ENCODE results near the gene BRINP3. TPM values are rescaled to one million over a fixed set of nuclear protein-coding genes. Genes with fewer than 3 reads are reported as not detected.

Gene BRINP3
- total RNA-seq, 1 experiment from 2014 or later, result 0.28 TPM

DNA sequence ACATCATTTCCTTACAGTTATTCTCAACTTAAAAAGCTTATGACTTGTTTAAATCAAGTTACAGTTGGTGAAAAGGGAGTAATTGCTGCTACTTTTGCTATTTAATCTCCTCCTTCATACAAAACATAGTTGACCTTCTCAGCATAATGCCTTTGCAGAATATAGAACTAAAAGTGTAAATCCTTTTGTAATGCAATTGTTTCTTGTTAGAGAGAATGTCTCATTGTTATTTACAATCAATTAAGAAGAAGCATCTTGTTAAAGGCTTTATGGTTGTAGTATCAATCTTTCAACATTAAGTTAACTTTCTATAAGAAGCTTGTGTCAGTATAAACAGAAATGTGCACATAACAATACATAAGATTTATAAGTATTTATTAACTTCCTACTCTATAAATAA, 360.7 kb downstream of the BRINP3 start:
- no peaks in the 10 kb centered on the region for H3K36me3 Mint-ChIP-seq
- CTCF ChIA-PET, result interaction anchor here (0.8 kb wide), 1 partner anchor 33 kb away, joined by 3 read pairs; no protein-coding TSS in a partner anchor

DNA sequence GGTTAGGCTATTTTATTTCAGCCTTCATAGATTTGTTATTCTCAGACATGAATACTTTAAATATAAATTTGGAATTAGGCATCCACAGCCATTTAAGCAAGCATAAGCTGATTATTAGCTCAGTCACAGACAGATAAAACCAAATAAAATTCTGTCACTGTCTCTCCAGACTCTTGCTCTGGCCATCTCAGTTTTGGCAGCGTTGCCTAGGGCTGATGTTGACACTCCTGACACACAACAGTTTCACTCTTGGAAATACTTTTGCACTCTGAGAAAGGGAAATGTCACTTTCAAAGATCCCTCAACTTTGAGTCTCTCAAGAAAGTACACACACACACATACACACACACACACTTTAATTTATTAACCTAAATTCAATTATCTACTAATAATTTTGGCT, 372.7 kb downstream of the BRINP3 start:
- Mint-ChIP-seq H3K4me1 (peaks cover 5% of the 10 kb centered on the region; the same call in 1 of the 2 replicates), H3K4me3 (no peak overlapping the region), H3K27ac (no peak overlapping the region), H3K27me3 (ENCODE audit: low read depth) (no peaks in the 10 kb centered on the region), H3K9me3 (no peaks in the 10 kb centered on the region), H3K36me3 (no peaks in the 10 kb centered on the region)
- TF ChIP-seq CREM (CRISPR knock-in tag; IDR thresholded peaks at IDR 0.05) (no peak), NFATC4 (CRISPR knock-in tag; IDR thresholded peaks at IDR 0.05) (no peak), GABPB1 (CRISPR knock-in tag; IDR thresholded peaks at IDR 0.05) (no peak), ESRRA (CRISPR knock-in tag; IDR thresholded peaks at IDR 0.05; ENCODE audit: borderline replicate concordance) (no peak), FOXK1 (CRISPR knock-in tag; IDR thresholded peaks at IDR 0.05) (no peak), HMGA2 (CRISPR knock-in tag; IDR thresholded peaks at IDR 0.05) (no peak), ZNF121 (CRISPR knock-in tag; IDR thresholded peaks at IDR 0.05) (no peak), ZNF423 (CRISPR knock-in tag; IDR thresholded peaks at IDR 0.05) (no peak), SOX15 (CRISPR knock-in tag; IDR thresholded peaks at IDR 0.05) (no peak), NR1H2 (CRISPR knock-in tag; IDR thresholded peaks at IDR 0.05) (no peak)
- TF ChIP-seq, protein P1, sequence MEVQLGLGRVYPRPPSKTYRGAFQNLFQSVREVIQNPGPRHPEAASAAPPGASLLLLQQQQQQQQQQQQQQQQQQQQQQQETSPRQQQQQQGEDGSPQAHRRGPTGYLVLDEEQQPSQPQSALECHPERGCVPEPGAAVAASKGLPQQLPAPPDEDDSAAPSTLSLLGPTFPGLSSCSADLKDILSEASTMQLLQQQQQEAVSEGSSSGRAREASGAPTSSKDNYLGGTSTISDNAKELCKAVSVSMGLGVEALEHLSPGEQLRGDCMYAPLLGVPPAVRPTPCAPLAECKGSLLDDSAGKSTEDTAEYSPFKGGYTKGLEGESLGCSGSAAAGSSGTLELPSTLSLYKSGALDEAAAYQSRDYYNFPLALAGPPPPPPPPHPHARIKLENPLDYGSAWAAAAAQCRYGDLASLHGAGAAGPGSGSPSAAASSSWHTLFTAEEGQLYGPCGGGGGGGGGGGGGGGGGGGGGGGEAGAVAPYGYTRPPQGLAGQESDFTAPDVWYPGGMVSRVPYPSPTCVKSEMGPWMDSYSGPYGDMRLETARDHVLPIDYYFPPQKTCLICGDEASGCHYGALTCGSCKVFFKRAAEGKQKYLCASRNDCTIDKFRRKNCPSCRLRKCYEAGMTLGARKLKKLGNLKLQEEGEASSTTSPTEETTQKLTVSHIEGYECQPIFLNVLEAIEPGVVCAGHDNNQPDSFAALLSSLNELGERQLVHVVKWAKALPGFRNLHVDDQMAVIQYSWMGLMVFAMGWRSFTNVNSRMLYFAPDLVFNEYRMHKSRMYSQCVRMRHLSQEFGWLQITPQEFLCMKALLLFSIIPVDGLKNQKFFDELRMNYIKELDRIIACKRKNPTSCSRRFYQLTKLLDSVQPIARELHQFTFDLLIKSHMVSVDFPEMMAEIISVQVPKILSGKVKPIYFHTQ (CRISPR knock-in tag; IDR thresholded peaks at IDR 0.05), result no peak
- TF ChIP-seq, protein P2, sequence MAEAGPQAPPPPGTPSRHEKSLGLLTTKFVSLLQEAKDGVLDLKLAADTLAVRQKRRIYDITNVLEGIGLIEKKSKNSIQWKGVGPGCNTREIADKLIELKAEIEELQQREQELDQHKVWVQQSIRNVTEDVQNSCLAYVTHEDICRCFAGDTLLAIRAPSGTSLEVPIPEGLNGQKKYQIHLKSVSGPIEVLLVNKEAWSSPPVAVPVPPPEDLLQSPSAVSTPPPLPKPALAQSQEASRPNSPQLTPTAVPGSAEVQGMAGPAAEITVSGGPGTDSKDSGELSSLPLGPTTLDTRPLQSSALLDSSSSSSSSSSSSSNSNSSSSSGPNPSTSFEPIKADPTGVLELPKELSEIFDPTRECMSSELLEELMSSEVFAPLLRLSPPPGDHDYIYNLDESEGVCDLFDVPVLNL (CRISPR knock-in tag; IDR thresholded peaks at IDR 0.05; ENCODE audit: borderline replicate concordance, low read depth), result no peak
- TF ChIP-seq, protein P3, sequence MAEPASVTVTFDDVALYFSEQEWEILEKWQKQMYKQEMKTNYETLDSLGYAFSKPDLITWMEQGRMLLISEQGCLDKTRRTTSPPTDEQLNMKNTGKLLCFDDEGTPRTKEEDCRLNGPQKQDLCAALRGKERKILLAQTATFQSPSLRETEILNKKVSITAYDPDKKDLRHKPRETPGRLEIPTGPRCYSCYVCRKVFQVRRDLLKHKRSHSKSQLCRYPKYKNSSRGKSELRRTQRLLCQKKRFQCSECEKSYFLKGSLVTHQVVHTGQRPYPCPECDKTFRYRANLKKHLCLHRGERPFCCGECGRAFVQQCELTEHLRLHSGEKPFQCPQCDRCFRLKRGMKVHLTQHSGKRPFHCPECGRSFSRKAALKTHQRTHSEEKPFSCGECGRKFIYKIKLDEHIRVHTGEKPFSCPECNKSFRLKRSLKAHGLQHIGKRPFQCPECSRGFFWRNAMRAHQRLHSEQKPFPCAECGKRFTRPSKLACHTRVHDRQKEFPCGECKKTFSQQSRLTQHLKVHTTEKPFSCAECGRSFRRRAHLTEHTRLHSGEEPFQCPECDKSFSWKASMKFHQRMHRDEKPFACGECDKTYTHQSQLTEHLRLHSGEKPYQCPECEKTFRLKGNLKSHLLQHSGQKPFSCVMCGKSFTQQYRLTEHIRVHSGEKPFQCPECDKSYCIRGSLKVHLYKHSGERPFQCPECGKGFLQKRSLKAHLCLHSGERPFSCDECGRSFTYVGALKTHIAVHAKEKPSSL (CRISPR knock-in tag; conservative IDR thresholded peaks at IDR 0.05), result no peak
- CTCF ChIA-PET, result interaction anchor here (0.8 kb wide), 1 partner anchor 20 kb away, joined by 4 read pairs; no protein-coding TSS in a partner anchor
- POLR2A ChIA-PET, result no interaction called here
- ATAC-seq (no peak), DNase-seq (ENCODE audit: low spot score) (no peak)

More for the DNA sequence above, 360.7 kb downstream of the BRINP3 start:
- Mint-ChIP-seq H3K4me3 (no peak overlapping the region), H3K27me3 (ENCODE audit: low read depth) (no peaks in the 10 kb centered on the region), H3K27ac (no peak overlapping the region), H3K9me3 (no peaks in the 10 kb centered on the region), H3K4me1 (peaks cover 12% of the 10 kb centered on the region)
- POLR2A ChIA-PET, result no interaction called here
- no peak for ATAC-seq
- DNase-seq (ENCODE audit: low spot score), result no peak
- TF ChIP-seq ATF1 (CRISPR knock-in tag; IDR thresholded peaks at IDR 0.05) (no peak), NFYB (CRISPR knock-in tag; conservative IDR thresholded peaks at IDR 0.05; ENCODE audit: low read depth) (no peak), CBFB (CRISPR knock-in tag; IDR thresholded peaks at IDR 0.05; ENCODE audit: low read depth) (no peak), ZNF121 (CRISPR knock-in tag; IDR thresholded peaks at IDR 0.05) (no peak), OVOL2 (CRISPR knock-in tag; IDR thresholded peaks at IDR 0.05; ENCODE audit: borderline replicate concordance) (no peak), HMGA2 (CRISPR knock-in tag; IDR thresholded peaks at IDR 0.05) (no peak), JUN (CRISPR knock-in tag; IDR thresholded peaks at IDR 0.05) (no peak), ESRRA (CRISPR knock-in tag; IDR thresholded peaks at IDR 0.05; ENCODE audit: borderline replicate concordance) (no peak), FOXK1 (CRISPR knock-in tag; IDR thresholded peaks at IDR 0.05) (no peak)
- TF ChIP-seq, protein P4, sequence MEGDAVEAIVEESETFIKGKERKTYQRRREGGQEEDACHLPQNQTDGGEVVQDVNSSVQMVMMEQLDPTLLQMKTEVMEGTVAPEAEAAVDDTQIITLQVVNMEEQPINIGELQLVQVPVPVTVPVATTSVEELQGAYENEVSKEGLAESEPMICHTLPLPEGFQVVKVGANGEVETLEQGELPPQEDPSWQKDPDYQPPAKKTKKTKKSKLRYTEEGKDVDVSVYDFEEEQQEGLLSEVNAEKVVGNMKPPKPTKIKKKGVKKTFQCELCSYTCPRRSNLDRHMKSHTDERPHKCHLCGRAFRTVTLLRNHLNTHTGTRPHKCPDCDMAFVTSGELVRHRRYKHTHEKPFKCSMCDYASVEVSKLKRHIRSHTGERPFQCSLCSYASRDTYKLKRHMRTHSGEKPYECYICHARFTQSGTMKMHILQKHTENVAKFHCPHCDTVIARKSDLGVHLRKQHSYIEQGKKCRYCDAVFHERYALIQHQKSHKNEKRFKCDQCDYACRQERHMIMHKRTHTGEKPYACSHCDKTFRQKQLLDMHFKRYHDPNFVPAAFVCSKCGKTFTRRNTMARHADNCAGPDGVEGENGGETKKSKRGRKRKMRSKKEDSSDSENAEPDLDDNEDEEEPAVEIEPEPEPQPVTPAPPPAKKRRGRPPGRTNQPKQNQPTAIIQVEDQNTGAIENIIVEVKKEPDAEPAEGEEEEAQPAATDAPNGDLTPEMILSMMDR (IDR thresholded peaks at IDR 0.05), result no peak
- TF ChIP-seq, protein P5, sequence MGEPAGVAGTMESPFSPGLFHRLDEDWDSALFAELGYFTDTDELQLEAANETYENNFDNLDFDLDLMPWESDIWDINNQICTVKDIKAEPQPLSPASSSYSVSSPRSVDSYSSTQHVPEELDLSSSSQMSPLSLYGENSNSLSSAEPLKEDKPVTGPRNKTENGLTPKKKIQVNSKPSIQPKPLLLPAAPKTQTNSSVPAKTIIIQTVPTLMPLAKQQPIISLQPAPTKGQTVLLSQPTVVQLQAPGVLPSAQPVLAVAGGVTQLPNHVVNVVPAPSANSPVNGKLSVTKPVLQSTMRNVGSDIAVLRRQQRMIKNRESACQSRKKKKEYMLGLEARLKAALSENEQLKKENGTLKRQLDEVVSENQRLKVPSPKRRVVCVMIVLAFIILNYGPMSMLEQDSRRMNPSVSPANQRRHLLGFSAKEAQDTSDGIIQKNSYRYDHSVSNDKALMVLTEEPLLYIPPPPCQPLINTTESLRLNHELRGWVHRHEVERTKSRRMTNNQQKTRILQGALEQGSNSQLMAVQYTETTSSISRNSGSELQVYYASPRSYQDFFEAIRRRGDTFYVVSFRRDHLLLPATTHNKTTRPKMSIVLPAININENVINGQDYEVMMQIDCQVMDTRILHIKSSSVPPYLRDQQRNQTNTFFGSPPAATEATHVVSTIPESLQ (CRISPR knock-in tag; IDR thresholded peaks at IDR 0.05), result no peak
- TF ChIP-seq, protein P6, sequence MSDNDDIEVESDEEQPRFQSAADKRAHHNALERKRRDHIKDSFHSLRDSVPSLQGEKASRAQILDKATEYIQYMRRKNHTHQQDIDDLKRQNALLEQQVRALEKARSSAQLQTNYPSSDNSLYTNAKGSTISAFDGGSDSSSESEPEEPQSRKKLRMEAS (CRISPR knock-in tag; IDR thresholded peaks at IDR 0.05), result no peak
- TF ChIP-seq, protein P7, sequence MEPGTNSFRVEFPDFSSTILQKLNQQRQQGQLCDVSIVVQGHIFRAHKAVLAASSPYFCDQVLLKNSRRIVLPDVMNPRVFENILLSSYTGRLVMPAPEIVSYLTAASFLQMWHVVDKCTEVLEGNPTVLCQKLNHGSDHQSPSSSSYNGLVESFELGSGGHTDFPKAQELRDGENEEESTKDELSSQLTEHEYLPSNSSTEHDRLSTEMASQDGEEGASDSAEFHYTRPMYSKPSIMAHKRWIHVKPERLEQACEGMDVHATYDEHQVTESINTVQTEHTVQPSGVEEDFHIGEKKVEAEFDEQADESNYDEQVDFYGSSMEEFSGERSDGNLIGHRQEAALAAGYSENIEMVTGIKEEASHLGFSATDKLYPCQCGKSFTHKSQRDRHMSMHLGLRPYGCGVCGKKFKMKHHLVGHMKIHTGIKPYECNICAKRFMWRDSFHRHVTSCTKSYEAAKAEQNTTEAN (CRISPR knock-in tag; IDR thresholded peaks at IDR 0.05), result no peak
- TF ChIP-seq, protein P8, sequence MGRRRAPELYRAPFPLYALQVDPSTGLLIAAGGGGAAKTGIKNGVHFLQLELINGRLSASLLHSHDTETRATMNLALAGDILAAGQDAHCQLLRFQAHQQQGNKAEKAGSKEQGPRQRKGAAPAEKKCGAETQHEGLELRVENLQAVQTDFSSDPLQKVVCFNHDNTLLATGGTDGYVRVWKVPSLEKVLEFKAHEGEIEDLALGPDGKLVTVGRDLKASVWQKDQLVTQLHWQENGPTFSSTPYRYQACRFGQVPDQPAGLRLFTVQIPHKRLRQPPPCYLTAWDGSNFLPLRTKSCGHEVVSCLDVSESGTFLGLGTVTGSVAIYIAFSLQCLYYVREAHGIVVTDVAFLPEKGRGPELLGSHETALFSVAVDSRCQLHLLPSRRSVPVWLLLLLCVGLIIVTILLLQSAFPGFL (CRISPR knock-in tag; IDR thresholded peaks at IDR 0.05; ENCODE audit: borderline replicate concordance), result no peak

Measured in WTC11 (cell line).